Amniotic epithelial cell (primary cell): ENCODE results near the gene GFI1B.
"Not testable (repeated sequence)": the region's sequence is repeated elsewhere in the genome, so short reads cannot be mapped to it uniquely, and the experiment has no call there.

Experiments
- DNase-seq: peaks from one replicate; pipeline ENCODE4 v3.0.0-alpha.2; 2010; ENCODE audit warnings: low read depth

The GFI1B gene

DNA sequence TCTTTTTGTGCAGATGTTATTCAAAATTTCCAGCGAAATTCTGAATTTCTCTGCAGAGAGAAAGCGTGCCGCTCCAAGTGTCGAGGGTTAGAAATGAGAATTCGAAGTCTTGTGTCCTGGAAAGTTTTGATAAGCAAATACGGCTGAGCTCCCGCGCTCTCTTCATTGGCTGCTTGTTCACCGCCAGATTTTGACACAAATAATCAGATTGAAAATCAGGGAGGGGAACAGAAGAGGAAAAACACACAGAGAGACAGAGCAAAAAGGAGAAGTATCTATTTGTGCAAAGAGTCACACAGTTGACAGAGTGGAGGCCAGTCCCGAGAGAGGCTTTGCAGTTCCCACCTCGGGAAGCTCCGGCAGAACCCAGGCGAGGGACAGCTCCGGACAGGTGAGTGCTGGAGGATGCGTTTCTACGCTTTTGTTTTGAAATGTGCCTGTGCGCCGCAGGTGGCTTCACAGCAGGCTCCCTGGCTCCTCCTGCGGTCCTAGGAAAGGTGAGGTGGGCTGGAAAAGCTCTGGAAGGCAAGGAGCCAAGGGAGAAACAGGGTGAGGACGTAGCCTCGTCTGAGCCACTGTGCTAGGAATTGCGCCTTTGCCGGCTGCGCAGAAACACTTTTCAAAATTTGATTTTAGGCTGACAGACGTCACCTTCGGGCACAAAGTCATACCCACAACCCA, at the start of gene GFI1B:
GFI1B (plus strand) TSS at position 244 of the 681 bp plus-strand sequence. CDS start 7,985 bp downstream, outside the sequence.
- no peak for DNase-seq

DNA sequence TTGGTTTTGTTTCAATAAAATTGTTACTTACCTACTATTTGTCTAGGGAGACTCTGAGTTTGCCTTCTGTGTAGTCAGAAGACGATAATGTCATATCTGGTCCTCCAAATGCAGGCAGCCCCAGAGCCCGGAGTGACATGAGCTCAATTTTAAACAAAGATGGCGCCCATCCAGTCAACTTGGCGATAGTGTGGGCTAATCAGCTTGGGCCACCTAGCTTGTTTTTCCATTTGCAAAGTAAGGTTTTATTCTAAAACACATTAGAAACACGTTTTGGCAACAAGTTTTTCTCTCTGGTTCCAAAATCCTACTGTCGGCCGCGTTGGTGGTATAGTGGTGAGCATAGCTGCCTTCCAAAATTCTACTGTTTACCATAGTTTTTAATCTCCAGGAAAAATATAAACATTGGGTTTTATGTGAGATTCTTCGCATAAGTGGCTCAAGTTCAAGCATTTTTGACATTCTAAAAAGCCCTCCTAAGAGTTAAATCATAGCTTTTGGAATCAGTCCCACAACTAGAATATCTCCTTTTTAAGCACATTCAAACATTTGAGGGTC, 47.2 kb upstream of the GFI1B start:
- DNase-seq = peak; percentile 11

DNA sequence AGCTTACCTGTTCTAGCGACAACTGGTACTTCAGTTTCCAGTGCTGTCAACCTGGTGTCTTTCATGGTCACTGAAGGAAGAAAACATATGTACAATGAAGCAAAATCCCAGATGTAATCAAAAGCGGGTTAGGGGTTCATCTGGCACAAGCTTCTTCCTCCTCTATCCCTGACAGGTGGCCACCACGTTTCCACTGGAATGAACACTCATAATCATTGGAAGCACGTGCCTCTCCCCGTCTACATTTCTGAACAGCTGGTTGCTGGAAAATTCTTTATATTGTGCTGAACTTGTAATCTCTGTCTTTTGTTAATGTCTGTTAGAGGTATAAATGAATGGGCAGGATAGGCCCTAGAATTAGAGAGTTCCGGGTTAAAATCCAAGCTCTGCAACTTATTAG, 43.5 kb upstream of the GFI1B start:
- no peak for DNase-seq

GRCh38 chr9:132937463-132937901, 41.0 kb upstream of the GFI1B start:
- DNase-seq = peak; percentile 17

DNA sequence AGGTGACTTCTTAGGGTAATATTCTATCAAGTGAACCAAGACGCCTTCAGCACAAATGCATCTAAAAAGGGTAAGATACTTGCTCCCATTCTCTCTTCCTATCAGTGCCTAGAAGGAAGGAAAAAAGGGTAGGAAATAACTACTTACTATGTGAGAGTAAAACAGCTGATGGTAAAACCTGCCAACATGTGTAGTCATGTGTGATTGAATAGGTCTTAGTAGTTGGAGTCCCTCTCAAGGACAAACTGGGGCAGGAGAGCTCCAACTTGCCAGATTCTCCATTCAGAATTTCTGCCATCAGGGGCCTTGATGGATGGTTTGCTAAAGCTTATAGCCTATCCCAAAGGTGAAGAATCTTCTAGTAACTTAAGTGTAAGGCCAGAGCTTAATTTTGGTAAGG, 39.3 kb upstream of the GFI1B start:
- DNase-seq = no peak

DNA sequence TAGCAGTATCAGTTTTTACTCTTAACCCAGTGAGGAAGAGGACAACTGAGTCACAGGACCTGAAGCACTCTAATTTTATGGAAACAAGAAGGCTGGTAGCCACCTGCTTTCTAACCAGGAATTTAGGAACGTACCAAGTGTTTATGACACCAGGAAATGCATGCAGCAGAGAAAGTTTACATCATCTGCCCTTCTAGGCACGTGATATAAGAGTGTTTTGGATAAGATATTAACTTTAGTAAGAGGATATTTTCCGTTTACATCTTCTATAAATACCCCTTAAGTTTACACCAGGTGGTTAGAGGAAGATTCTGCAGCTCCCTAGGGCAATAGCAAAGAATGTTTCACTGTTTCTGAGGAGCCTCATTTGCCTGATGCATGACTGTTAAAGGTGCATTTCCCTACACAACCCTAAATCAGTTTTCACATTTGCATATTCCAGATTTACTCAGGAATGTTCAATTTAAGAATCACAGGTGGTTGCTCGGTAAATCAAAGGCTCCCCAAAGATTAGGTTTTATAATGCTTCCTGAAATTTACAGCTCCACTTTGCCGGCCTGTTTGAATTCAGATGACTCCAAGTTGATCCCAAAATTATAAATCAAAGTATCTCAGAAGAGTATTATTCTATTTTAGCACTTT, 35.8 kb upstream of the GFI1B start:
- DNase-seq = peak; percentile 16

GRCh38 chr9:132943651-132944293, 34.7 kb upstream of the GFI1B start:
- no peak for DNase-seq

- DNase-seq = peak; percentile 95
Measured at GRCh38 chr9:132944294-132945185, 34.0 kb upstream of the GFI1B start, which contains the start of gene TSC1. TSS of gene TSC1 (minus strand) at chr9:132944616. CDS start at chr9:132928872, 15,744 bp downstream.

DNA sequence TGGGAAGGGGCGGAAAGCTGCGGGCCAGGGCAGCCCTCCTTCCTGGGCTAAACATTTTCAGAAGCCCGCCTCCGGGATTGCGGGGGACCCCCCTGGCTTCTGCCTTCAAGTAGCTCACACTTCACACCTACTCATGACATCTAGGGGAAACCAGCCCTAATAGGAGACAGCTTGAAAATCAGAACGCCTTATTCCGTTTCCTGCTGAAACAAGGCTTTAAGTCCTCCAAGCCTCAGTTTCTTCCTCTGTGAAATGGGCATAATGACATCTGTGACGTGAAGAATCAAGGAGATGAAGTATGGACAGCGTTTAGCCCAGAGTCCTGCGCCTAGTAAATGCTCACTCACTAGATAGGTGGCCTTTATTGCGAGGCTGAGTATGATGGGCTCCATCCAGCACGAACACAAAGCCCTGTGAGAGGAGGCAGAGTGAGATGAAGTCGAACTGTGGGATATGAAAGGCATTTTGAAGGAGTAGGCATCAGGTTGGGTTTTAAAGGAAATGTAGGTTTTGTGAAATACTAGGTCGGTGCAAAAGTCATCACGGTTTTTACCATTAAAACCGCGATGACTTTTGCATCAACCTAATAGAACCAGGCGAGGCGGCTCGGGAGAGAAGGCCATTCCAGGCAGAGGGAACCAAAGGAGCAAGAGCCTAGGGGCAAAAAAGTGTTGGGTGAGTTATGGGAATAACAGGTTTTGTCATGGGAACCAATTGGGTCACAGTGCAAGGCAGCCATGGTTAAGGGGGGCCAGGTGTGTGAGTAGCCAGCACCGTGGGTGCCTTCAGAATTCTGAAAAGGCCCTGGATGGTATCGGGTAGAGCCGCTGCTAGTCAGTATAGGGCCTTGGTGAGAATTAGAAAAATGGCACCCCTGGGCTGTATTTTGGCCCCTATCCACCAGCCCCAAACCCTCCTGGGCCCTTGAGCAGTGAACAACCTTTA, 33.0 kb upstream of the GFI1B start:
- no peak for DNase-seq

DNA sequence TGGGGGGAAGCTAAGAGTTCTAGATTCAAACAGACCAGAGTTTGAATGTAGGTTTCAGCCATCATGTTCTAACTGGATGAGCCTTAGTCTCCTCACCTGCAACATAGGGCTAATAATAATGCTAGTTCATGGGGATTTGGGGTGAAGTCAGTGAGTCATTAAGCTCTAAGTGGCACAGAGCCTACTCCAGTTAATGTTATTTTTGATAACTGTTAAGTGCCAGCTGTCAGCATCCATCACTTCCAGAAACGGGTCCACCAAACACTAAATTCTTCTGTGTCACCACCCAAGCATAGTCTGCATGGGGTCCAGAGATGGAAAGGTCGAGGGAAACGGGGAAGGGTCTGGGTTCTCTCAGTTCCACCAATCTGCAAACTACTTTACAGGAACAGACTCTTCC, 32.3 kb upstream of the GFI1B start:
- peak; percentile 34 for DNase-seq

DNA sequence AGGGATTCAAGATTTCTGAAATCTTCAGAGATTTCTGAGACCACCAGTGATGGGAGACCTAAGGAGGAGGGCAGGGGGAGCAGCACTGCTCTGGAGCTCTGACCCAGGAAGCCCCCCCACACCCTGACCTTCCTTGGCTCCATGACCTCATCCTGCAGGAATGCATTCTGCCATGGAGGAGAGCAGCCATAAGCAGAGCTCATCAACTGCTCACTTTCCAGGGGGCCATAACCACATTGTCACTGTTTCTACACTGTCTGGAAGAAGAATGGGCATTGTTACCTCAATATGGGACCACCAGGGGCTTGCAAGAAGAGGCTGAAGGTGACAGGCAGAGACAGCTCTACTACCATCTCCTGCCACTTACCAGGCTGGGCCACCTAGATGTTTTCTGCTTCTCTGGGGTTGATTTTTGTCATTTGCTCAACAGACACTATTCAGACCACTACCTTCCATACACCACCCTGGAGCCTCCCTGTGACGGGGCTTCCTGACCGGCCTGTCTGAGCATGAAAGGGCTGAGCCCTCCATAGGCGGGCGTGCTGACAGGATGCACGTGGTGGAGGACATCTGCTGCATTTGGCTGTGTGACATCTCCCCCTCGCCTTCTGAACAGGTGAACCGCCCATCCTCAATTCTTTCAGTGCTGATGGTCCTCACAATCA, 31.7 kb upstream of the GFI1B start:
- peak; percentile 67 for DNase-seq

GRCh38 chr9:132947756-132948155, 30.7 kb upstream of the GFI1B start:
- no peak for DNase-seq

DNA sequence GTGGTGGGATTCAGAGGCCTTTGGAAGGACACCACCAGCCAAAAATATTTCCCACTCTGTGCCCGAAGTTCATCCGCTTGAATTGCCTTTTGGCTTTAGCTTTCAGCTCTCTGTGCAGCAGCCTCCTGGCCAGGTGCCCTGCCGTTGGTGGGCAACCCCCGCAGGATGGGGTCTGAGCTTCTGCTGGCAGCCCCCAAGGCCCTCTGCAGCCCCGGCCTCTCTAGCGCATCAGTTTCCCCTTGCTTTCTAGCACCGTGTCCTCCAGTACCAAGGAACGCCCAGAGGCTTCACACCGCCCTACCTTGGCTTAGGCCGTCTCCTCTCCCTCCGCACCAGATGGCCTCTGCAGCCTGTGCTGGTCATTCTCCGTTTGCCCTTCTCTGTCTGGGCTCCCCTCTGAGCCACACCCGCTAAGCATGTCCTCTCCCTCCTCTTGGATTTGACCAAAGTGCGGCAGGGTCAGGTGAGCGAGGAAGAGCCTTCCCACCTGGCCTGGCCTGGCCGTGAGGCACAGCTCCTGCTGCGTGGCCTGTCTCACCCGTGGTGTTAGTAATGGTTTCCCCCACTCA, 29.9 kb upstream of the GFI1B start:
- DNase-seq = no peak

DNA sequence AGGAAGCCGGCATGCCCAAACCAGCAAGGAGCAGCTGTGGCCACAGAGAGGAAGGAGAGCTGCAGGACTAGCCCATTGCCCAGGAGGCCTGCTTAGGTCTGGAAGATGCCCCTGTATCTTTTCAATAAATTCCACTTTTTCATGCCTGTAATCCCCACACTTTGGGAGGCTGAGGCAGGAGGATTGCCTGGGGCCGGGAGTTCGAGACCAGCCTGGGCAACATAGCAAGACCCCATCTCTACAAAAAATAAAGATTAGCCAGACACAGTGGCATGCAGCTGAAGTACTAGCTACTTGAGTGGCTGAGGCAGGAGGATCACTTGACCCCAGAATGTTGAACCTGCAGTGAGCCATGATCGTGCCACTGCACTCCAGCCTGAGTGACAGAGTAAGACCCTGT, 28.8 kb upstream of the GFI1B start:
- no peak for DNase-seq

DNA sequence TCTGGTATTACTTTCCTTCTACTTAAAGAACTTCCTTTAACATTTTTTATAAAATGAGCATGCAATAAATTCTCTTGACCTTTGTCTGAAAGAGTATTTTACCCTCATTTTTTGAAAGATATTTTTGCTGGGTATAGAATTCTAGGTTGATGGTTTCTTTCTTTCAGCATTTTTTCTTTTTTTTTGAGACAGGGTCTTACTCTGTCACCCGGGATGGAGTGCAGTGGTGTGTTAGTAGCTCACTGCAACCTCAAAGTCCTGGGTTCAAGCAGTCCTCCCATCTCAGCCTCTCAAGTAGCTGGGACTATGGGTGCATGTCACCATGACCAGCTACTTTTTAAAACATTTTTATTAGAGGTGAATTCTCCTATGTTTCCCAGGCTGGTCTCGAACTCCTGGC, 23.4 kb upstream of the GFI1B start:
- no peak for DNase-seq

- DNase-seq = no peak
Measured at GRCh38 chr9:132955768-132956167, 22.7 kb upstream of the GFI1B start.

GRCh38 chr9:132957805-132958204, 20.7 kb upstream of the GFI1B start:
- DNase-seq = no peak

DNA sequence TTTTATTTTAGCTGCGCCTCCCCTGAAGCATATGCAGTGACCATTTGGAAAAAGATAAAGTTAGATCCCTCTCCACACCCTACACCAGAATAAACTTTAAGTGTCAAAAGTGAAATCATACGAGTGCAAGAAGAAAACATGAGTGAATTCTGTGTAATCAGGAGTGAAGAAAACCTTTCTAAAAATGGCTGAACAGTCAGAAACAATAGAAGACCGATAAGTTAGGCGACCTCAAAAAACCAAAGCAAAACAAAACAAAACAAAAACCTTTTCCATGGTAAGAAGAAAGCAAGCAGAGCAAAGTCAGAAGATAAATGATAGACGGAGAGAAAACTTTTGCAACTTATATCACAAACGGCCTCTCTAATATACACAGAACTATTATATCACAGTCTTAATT, 17.5 kb upstream of the GFI1B start:
- no peak for DNase-seq

DNA sequence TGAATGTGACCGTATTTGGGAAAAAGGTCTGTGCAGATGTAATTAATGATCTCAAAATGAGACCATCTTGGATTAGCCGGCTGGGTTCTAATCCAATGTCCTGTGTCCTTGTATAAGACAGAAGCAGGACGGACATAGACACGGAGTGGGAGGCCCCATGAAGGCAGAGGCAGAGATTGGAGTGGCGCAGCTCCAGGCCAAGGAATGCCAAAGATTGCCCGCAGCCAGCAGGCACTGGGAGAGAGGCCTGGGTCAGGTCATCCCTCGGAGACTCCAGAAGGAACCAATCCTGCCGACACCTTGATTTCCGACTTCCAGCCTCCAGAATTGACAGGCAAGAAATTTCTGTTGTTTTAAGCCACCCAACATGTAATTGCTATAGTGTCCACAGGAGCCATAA, 13.0 kb upstream of the GFI1B start:
- no peak for DNase-seq

GRCh38 chr9:132967908-132968307, 10.6 kb upstream of the GFI1B start:
- not testable (repeated sequence) for DNase-seq
